Pons (tissue), 1 donor: ENCODE results near the gene TGM6.
"Not testable (repeated sequence)": the region's sequence is repeated elsewhere in the genome, so short reads cannot be mapped to it uniquely, and the experiment has no call there.

Experiments
- DNase-seq: peaks from one replicate; pipeline ENCODE4 v3.0.0-alpha.2; 2016; ENCODE audit warnings: low spot score

TGM6 gene

DNA sequence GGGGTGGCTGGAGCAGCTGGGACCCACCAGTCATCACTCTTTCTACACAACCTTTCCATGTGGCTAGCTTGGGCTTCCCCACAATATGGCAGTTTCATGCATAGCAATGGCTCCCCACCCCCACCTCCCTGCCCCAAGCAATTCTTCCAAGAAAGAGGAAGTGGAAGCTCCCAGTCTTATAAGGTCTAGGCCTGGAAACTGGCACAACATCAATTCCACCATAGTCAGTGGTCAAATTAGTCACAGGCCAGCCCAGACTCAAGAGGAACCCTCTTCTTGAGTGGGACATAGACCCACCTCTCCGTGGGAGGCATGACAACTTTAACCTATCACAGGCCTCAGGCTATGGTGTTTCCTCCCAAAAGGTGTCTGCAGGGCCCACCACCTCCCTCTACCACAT is 17.7 kb downstream of the TGM6 start:
- no peak for DNase-seq

DNA sequence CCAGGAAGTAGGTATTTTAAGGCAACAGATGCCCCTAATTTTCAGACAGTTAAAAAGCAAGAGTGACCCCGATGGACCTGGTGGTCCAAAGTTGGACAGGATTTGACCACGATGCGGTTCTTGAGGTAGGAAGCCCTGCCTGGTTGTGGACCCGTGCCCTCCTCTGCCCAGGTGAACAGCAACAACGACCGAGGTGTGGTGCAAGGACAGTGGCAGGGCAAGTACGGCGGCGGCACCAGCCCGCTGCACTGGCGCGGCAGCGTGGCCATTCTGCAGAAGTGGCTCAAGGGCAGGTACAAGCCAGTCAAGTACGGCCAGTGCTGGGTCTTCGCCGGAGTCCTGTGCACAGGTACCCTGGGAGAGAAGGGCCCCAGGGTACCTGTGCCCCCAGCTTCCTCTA is 18.7 kb downstream of the TGM6 start:
- DNase-seq, result no peak

DNA sequence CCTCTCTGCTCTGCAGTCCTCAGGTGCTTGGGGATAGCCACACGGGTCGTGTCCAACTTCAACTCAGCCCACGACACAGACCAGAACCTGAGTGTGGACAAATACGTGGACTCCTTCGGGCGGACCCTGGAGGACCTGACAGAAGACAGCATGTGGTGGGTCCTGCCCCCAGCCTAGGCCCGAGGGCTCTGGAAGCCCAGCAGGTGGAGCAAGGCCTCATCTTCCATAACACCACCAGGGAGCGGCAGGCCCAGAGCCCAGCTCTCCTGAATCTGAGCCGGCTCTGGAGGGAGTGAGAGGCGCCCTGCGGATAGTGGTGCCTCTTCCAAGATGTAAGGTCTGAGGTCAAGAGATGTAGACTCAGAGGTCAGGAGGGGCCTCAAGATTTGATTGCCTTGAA is 19.6 kb downstream of the TGM6 start:
- no peak for DNase-seq

DNA sequence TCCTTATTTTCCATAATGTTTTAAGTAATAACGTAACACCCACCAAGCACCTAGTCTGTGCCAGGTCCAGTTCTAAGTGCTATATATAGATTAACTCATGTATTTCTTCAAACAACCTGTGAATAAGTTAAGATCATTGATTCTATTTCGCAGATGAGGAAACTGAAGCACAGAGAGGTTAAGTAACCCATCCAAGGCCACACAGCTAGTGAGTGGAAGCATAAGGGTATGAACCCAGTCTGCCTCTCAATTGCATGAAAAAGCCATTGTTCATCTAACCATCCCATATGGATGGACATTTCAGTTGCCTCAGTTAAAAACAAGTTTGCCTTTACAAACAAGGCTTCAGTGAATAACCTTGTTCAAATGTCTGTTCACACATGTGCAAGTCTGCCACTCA is 20.8 kb downstream of the TGM6 start:
- DNase-seq, result no peak

DNA sequence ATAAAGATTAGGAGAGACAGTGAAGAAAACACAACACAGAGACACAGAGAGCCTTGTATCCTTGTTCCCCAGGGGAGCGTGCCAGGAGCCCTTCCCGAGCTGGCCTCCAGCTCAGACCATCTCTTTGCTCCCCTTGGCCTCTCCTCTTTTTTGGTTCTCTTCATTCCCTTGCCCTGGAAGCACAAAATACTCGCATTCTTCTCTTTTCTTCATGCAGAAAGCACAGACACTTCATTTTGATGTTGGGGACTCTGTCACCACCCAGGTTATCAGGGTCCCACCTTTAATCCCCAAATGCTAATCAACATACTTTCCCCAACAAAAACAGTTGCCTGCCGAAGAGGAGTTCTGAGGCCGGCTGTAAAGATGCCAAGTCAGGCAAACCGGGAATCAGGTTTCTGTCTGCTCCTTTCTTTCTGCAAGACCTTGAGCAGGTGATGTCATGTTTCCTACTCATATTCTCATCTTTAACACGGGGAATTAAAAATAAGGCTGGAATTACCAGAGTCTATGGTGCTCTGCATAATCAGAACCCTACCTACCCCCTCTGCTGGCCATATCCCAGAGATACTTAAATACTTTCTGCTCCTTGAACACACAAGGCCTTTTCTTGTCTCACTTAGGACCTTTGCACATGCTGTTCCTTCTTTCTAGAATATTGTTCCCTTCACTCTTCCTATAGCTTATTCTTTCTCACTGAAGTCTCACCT is 21.7 kb downstream of the TGM6 start:
- DNase-seq, result no peak

DNA sequence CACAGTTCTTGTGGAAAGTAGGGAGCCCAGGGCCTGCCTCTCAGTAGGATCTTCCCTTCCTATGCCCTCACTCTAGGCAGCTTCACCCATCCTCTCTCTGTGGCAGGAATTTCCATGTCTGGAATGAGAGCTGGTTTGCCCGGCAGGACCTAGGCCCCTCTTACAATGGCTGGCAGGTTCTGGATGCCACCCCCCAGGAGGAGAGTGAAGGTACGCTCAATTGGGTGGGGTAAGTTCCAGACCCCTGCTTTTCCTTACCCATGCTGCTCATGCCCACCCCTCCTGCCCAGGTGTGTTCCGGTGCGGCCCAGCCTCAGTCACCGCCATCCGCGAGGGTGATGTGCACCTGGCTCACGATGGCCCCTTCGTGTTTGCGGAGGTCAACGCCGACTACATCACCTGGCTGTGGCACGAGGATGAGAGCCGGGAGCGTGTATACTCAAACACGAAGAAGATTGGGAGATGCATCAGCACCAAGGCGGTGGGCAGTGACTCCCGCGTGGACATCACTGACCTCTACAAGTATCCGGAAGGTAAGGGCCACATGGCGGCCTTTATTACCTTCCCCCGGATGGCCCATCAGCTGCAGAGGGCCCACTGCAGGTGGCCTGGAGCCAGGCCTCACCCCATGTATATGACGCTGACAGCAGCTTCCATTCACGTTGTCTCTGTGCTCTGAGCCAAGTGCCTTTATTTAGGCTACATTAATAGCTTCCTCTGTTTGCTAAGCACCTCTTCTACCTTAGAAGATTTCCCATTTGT is 22.8 kb downstream of the TGM6 start:
- no peak for DNase-seq

DNA sequence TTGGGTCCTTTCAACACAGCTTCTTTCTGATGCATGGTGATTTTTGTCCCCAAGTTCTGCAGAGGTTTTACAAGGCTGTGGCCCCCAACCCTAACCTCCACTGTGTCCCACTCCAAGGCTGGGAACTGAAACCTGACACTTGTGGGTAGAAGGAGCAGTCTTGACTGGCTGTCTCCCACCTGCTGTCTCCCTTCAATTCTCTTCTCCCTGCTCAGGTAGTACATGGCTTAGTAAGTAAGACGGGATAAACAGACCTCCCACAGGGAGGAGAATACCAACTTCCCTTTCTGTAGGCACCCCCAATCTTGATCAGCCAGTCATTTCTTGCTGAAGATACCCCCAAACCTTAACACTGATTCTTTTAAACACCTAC is 25.0 kb downstream of the TGM6 start:
- no peak for DNase-seq

DNA sequence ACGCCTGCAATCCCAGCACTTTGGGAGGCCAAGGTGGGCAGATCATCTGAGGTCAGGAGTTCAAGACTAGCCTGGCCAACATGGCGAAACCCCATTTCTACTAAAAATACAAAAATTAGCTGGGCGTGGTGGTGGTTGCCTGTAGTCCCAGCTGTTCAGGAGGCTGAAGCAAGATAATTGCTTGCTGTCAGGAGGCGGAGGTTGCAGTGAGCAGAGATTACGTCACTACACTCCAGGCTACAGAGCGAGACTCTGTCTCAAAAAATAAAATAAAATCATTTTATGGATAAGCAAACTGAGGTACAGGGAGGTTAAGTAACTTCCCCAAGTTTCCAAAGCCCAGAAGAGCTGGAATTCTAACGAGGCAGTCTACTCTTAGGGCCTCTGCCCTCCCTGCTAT is 26.7 kb downstream of the TGM6 start:
- DNase-seq, result not testable (repeated sequence)

DNA sequence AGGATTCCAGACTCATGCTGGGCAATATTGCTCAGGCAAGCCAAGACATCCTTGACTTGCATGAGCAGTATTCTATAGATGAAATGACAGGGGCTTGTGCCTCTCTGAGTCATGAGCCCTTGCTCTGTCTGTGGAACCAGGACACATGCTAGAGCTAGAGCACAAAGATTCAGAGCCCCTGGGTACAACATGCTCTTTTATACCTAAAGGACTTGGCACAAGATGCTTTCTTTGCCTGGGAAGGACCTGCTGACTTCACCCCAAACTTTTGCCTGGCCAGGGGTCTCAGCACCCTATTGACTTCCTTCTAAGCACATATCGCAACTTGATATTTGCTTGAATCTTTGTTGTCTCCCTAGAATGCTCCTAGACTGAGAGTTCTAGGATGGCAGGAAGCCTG is 27.4 kb downstream of the TGM6 start:
- no peak for DNase-seq

DNA sequence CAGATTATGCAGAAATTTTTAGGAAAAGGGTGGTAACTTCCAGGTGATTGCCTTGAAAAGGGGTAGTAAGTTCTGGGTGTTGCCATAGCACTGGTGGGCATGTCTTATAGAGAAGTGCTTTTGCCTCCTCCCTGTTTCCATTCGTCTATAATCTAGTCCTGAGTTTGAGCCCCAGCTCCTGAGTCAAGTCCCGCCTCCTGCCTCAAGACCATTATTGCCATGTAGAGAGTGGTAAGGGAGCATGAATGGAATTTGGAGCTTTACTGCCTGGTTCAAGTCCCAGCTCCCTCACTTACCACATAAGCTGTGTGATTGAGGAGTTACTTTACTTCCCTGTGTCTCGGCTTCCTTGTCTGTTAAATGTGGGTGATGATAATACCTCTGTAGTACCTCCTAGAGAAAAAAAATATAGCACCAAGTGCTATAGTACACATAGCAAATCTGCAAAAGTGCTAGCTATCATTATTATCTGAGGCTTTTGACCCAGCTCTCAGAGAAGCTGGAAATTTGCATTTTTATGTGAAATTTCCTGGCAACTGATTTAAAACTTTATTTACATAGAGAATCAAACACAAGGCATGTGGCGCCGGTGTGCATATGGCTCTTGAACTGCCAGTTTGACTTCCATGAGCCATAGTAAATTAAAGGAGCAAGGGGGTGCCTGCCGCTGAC is 36.0 kb downstream of the TGM6 start:
- no peak for DNase-seq

DNA sequence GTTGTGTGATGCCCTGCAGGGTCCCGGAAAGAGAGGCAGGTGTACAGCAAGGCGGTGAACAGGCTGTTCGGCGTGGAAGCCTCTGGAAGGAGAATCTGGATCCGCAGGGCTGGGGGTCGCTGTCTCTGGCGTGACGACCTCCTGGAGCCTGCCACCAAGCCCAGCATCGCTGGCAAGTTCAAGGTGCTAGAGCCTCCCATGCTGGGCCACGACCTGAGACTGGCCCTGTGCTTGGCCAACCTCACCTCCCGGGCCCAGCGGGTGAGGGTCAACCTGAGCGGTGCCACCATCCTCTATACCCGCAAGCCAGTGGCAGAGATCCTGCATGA is 36.5 kb downstream of the TGM6 start:
- no peak for DNase-seq

DNA sequence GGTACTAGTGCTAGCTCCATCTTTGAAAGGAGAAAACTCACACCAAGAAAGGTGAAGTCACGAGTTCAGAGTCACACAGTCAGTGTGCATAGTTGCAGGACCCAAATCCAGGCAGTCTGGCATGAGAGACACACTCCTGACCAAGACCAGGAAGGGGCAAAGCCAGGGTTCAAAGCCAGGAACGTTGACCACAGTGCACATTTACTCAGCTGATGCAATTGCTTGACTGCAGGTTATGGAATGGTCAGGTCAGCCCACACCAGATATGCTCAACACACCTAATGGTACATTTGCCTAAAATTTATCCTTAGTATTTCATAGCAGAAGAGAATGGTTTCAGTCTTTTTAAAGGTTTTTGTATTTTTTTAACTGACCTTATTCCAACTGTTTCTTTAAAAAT is 37.7 kb downstream of the TGM6 start:
- no peak for DNase-seq

DNA sequence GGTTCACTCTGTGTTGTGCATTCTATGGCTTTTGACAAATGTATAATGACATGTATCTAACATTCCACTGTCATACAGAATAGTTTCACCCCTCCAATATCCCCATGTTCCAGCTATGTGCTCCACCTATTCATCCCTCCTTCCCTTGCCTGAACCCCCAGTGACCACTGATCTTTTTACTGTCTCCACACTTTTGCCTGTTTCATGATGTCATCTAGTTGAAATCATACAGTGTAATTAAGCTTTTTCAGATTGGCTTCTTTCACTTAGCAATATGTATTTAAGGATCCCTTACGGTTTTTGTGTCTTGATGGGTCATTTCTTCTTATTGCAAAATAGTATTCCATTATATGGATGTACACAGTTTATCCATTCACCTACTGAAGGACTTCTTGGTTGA is 39.8 kb downstream of the TGM6 start:
- no peak for DNase-seq

DNA sequence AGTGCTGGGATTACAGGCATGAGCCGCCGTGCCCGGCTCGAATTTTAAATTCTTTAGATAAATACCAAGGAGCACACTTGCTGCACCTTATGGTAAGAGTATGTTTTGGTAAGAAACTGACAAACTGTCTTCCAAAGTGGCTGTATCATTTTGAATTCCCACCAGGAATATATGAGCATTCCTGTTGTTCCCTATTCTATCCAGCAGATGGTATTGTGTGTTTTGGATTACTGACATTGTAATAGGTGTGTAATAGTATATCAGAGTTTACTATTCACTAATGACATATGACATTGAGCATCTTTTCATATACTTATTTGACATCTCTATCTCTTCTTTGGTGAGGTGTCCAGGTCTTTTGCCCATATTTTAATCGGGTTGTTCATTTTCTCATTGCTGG is 40.5 kb downstream of the TGM6 start:
- no peak for DNase-seq

DNA sequence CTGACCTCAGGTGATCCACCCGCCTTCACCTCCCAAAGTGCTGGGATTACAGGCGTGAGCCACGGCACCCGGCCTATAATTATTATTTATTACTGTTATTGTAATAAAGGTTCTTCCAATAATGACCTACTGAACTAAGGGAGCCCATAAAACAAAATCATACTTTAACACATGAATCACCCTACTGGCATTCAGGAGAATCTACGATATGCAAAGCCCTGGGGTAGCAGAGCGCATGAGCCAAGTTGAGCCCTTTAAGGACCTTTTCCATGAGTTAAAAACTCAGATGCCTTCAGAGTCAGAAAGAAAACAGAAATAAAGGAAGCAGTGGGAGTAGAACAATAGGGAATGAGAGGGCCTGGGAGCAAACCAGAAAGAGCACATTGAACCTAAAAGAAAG is 48.4 kb downstream of the TGM6 start:
- DNase-seq, result no peak

DNA sequence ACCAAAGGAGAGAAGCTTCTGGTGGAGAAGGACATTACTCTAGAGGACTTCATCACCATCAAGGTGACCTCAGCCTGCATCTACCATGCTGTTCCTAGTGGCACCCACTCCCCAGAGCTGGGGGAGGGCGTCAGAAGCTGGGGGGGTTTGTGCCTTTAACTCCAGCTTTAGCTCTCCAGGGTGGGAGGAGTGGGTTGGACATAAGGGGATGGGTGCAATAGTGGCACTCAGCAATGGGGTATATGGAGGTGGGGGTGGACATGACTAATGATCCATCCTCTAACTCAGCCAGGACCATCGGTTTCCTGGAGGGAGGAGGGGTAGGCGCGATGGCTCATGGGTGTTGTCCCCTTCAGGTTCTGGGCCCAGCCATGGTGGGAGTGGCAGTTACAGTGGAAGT is 49.8 kb downstream of the TGM6 start:
- no peak for DNase-seq

DNA sequence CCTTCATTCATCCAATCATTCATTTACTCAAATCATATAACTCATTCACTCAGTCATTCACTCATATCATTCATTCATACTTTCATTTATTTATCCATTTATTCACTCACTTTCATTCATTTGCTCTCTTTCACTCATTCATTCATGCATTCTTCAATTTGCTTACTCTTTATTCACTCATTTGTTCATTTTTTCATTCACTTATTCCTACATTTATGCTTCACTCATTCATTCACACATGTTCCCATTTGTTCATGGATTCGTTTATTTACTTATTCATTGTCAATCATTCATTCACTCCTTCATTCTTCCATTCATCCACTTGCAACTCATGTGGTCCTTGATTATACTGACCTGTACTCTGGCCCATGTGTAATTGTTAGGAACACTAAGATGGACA is 50.5 kb downstream of the TGM6 start:
- DNase-seq, result no peak

DNA sequence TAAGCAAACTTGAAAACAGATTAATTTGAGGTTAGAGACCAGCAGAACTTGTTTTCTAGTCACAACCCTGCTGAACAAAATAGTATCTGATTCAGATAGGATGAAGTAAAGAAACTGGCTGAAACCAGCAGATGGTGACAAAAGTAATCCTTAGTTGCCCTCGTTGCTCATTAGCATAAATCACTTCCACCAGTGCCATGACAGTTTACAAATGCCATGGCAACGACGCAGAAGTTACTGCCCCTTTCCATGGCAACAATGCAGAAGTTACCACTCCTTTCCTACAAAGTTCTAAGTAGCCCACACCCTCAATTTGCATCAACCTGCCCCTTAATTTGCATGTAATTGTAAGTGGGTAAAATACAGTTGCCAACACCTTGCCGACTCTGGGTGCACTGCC is 66.1 kb downstream of the TGM6 start:
- DNase-seq, result no peak

DNA sequence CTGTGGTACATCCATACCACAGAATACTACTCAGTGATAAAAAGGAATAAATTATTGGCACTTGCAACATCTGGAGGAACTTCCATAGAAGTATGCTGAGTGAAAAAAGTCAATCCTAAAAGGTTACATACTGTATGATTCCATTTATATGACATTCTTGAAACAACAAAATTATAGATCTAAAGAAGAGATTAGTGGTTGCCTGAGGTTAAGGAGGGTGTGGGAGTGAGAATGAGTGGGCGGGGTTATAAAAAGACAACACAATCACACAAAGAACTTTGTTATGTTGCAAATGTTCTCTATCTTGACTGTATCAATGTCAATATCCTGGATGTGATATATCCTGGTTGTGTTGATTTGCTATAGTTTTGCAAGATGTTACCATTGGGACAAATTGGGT is 68.7 kb downstream of the TGM6 start:
- no peak for DNase-seq

DNA sequence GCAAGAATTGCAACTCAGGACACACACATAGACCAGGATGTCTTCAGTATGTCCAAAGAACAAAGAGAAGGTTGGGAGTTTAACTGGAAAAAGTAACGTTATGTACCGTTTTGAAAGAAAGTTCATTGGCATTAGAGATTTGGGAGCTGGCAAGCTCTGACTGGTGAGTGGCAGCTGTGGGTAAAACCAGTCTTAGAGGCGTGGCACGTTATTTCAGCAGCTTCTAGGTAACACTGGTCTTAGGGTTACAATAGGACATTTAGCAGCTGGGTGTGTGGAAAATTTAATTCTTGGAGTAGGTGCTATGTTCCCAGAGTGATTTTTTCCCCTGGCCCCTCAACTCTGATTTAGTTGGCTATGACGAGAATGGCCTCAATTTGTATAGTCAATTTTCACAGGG is 70.7 kb downstream of the TGM6 start:
- DNase-seq, result no peak

DNA sequence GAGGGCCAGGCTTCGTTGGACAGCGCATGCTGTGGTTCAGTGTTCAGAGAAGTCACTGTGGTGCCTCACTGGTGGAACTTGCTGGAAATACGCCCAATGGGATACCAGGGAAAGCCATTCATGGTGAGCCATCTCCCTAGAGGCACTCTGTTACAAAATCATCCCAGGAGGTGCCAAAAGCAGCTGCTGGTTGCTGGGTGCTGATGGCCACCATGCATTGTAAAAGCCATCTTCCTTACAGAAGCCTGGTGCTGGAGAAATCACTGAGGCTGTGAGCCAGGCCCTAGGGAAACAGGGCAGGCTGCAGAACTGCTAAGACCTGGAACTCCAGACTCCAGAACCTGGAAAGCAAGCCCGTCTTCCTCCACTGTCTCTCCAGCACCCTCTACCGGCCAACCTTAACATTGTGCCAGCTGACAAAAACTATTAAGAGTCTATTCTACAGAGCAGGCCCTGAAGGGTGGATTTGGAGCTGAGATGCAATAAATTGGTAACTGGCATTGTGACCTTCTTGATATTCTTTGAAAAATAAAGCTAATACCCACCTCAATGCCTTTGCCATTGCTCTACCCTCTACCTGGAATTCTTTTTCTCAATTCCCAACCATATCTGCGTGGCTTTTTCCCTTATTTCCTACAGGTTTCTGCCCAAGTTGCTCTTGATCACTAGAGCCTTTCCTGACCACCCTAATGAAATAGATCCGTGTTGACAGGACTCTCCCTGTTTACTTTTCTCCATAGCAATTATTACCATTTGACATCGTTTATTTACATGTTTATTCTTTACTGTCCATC is 71.4 kb downstream of the TGM6 start:
- DNase-seq, result peak; percentile 71

DNA sequence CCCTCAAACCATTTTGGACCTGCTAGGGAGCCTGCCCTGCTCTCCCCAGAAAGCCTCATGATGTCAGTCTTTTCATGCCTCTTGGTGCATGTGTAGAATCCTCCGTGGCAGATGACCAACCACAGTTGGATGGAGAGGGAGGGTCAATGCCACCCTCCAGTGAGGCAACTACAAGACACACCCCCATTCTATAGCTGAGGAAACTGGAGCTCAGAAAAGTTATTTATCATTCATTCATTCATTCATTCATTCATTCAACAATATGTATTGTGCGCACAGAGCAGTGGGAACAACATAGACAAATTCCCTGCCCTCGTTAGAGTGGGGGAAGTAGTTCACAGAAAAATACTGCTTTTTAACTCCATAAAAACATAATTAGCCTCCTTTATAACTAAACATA is 73.1 kb downstream of the TGM6 start:
- no peak for DNase-seq
